Activated CD8-positive, alpha-beta memory T cell treated with anti-CD3 and anti-CD28 coated beads, Interleukin-2, amount 50 U/mL, for 24 hours (primary cell): ENCODE measurements around the gene C2CD4A.
A peak's percentile ranks its signal among the peaks of the same experiment; 100 is the strongest.

Source experiments
- DNase-seq: peaks from one replicate; pipeline ENCODE4 v3.0.0-alpha.2; 2020; ENCODE audit errors: extremely low read depth

C2CD4A gene

DNA sequence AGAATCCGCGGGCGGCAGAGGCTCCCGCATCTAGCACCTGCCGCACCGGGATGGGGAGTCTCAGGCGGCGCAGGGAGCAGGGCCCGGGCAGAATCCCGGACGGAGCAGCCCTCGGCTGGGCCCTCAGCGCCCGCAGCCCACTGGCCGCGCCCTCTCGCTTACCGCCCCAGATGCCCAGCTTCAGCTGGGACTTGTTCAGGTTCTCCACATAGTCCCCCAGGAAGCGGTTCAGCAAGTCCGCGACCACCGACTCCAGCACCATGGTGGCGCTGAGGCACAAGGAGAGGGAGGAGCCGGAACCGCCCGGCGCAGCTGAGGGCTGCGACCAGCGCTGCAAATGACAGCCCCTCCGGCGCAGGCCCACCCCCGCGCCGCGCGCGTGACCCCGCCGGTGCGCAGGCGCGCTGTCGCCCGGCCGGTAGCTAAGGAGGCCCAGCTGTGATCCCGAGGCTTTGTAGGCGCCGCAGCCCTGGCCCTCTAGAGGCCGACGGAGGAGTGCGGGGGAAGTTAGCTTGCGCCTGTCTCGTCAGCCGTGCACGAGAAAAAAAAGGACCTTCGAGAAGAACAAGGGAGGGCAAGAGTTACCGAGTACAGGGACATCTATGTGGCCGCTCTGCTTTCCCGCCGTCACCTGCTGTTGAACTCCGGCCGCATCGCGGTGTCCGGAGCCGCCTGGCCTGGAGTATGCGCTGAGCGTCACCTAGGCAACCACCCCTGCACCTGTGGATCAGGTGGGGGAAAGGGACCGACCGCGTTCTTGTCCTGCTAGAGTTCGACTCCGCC lies 6.5 kb upstream of the C2CD4A start, which contains the start of gene VPS13C:
VPS13C (minus strand) TSS at position 335 of the 783 bp plus-strand sequence; CDS start at position 262, 73 bp downstream.
- peak; percentile 74 for DNase-seq

DNA sequence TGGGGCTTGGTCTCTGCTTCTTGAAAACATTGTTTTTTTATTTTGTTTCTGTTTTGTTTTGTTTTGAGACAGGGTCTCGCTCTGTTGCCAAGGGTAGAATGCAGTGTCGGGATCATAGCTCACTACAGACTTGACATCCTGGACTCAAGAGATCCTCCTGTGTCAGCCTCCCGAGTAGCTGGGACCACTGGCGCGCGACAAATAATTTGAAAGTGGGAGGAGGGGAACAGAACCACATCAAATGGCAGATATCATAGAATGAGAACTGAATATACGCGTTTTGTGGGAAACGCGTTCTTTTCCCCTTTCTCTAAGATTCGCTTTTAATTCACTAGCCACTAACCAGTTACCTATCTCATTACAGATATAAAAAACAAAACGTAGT lies 5.9 kb upstream of the C2CD4A start:
- DNase-seq, result no peak

GRCh38 chr15:62063825-62064635 lies 2.7 kb upstream of the C2CD4A start:
- DNase-seq, result no peak

GRCh38 chr15:62067448-62068044 lies 769 bp downstream of the C2CD4A start:
- no peak for DNase-seq

DNA sequence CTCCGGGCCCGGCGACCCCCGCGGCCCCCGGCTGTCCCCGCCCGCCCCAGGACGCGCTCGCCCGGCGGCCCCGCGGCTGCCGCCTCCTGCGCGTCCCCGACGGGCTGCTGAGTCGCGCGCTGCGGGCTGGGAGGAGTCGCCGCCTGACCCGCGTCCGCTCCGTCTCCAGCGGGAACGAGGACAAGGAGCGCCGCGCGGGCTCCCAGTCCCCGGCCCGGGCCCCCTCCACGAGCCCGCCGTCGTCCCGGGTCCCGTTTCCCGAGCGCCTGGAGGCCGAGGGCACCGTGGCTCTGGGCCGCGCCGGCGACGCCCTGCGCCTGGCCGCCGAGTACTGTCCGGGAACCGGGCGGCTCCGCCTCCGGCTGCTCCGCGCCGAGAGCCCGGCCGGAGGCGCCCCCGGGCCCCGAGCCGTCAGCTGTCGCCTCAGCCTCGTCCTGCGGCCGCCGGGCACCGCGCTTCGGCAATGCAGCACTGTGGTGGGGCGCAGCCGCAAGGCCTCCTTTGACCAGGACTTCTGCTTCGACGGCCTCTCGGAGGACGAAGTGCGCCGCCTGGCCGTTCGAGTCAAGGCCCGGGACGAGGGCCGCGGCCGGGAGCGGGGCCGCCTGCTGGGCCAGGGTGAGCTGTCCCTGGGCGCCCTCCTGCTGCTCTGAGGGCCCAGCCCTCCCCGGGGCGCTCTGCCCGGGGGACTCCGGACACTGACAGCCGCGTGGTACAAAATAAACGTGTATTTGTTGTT lies 1.5 kb downstream of the C2CD4A start:
- no peak for DNase-seq

DNA sequence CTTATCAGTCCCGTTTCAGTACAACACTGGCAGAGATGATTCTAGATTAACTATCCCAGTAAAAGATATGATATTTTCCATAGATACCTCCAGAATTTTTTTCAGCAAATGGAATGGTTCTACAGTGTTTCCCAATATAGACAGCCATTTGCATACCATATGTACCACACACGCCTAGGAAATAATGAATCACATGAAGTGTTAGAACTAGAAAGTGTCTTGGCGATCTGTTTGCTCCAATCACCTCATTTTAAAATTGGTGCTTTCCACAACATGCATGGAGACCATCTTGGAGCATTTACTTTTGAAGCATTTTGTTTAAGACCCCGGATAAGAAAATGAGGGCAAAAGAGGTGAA lies 2.0 kb downstream of the C2CD4A start:
- no peak for DNase-seq

GRCh38 chr15:62069551-62069950 lies 2.8 kb downstream of the C2CD4A start:
- no peak for DNase-seq

DNA sequence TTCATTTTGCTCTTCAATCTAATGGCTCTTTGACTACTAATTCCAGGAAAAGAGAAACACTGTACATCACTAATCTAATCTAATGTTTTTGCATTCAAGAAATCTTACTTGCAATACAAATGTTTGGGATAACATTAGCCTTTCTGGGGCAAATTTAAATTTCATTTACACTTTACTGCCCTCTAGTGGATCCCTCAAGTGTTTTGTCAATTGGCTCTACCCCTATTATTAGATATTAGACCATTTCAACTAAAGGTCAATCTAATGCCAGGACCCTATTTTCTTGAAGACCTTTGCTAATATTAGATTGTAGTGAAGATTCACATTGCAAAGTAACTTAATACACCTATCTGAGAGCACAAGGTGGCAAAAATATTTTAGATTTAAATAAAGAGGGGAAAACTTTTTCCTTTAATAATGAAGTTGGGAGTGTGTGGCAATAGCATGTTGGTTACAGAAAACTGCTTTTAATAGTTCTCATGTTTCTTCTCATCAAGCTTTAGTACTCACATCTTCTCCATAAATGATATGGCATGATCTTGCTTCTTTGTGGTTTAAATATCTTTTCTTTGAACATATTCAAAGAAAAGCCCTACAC lies 5.0 kb downstream of the C2CD4A start:
- DNase-seq, result no peak

GRCh38 chr15:62075595-62076277 lies 9.0 kb downstream of the C2CD4A start:
- no peak for DNase-seq

- DNase-seq, result no peak
Observed at GRCh38 chr15:62079594-62079993, 12.8 kb downstream of the C2CD4A start.

- DNase-seq, result no peak
Observed at GRCh38 chr15:62083194-62084154, 16.7 kb downstream of the C2CD4A start.

DNA sequence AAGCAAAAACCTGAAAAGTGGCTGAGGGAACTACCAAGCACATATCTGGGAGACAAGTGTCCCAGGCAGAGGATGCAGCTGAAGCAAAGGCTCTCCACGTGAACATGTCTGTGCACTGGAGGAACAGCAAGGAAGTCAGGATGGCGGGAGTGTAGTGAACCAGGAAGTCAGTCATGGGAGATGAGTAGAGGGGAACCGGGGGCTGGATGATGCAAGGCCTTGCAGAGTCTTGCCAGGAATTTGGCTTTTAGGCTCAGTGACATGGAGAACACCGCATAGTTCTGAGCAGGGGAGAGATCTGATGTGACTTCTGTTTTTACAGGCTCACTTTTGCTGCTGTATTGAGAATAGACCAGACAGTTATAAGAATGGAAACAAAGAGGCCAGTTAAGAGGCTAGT lies 19.0 kb downstream of the C2CD4A start:
- DNase-seq, result no peak

GRCh38 chr15:62087671-62088352 lies 21.0 kb downstream of the C2CD4A start:
- DNase-seq, result no peak

DNA sequence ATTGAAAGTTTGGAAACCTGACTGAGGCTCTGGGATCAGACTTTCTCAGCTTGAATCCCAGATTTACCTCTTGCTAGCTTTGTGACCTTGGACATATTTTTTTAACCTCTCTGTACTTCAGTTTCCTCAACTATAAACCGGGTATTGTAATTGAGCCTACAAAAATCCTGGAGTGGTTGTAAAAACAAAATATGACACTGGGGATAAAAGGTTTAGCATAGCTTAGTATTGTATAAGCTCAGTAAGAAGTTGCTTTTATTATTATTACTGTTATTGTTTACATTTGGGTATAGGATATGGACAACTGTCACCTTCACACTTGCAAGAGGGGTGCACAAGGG lies 21.5 kb downstream of the C2CD4A start:
- no peak for DNase-seq

DNA sequence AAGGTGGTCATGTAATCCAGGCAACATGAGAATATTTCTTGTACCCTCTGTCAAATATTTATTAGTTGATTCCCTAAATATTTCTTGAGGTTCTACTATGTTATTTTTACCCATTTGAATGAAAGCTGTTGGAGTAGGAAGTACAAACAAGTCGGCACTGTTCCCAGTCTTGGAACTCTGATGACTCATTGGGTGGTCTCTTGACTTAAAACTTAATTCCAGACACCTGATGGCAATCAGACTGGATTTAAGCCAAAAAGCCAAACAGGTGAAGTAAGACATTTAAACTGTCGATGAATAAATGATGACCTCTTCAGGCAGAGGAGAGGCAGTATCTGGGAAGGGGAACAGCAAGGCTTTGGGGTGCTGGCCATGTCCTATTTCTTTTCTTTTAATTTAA lies 22.8 kb downstream of the C2CD4A start:
- DNase-seq, result no peak

GRCh38 chr15:62090988-62091387 lies 24.2 kb downstream of the C2CD4A start:
- DNase-seq, result no peak

DNA sequence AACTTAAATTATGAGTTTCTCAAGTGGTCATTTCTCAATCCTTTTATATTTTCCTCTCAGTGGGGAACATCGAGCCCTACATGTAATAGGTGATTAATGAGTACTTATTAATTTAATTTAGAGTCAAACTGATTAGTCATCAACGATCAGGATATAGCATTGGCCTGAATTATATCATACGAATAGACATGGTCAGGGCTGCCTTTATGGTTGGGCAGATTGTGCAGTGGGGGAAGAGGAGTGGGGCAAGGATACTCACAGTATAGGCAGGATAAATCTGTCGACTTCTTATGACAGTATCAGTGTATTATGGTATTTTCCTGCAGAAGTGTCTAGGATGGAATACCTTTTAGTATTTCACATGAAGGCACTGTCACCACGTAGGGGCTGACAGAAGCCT lies 27.0 kb downstream of the C2CD4A start:
- DNase-seq, result no peak

- no peak for DNase-seq
Observed at GRCh38 chr15:62094388-62094787, 27.6 kb downstream of the C2CD4A start.

GRCh38 chr15:62099094-62099601 lies 32.4 kb downstream of the C2CD4A start:
- no peak for DNase-seq
